HG02763 (cell line): ENCODE results near the gene MIA3.
"Not testable (repeated sequence)": the region's sequence is repeated elsewhere in the genome, so short reads cannot be mapped to it uniquely, and the experiment has no call there.

Experiments
- ATAC-seq: cut with Tn5 transposase; IDR thresholded peaks from one replicate; pipeline ENCODE4 v1.9.1; 2021; ENCODE audit warnings: mild to moderate bottlenecking, moderate library complexity; ENCODE audit not compliant: unreplicated experiment

The MIA3 gene

GRCh38 chr1:222618001-222618879 lies at the start of gene MIA3:
Gene MIA3 (plus strand): TSS chr1:222618097. CDS start chr1:222618111, 14 bp downstream.
- ATAC-seq = peak; percentile 63

- no peak for ATAC-seq
These were observed 47.1 kb upstream of the MIA3 start for GRCh38 chr1:222570837-222571236.

GRCh38 chr1:222579316-222579715 lies 38.6 kb upstream of the MIA3 start:
- ATAC-seq = no peak

GRCh38 chr1:222582099-222582774 lies 35.7 kb upstream of the MIA3 start:
- ATAC-seq = peak; percentile 33

- peak; percentile 93 for ATAC-seq
These were observed 34.8 kb upstream of the MIA3 start for GRCh38 chr1:222583079-222583478.

GRCh38 chr1:222586842-222587241 lies 31.1 kb upstream of the MIA3 start:
- no peak for ATAC-seq

GRCh38 chr1:222588135-222588534 lies 29.8 kb upstream of the MIA3 start:
- no peak for ATAC-seq

GRCh38 chr1:222589462-222590302 lies 28.2 kb upstream of the MIA3 start, which contains the start of gene TAF1A:
Gene TAF1A (minus strand): TSS chr1:222589933.
- peak; percentile 98 for ATAC-seq

GRCh38 chr1:222592171-222592570 lies 25.7 kb upstream of the MIA3 start:
- ATAC-seq = no peak

- ATAC-seq = no peak
These were observed 23.1 kb upstream of the MIA3 start for GRCh38 chr1:222594789-222595188.

- no peak for ATAC-seq
These were observed 21.2 kb upstream of the MIA3 start for GRCh38 chr1:222596696-222597095.

GRCh38 chr1:222600281-222600680 lies 17.6 kb upstream of the MIA3 start:
- no peak for ATAC-seq

GRCh38 chr1:222601257-222601656 lies 16.6 kb upstream of the MIA3 start:
- no peak for ATAC-seq

- no peak for ATAC-seq
These were observed 11.1 kb upstream of the MIA3 start for GRCh38 chr1:222606757-222607156.

GRCh38 chr1:222609111-222609510 lies 8.8 kb upstream of the MIA3 start:
- not testable (repeated sequence) for ATAC-seq

- ATAC-seq = no peak
These were observed 7.2 kb upstream of the MIA3 start for GRCh38 chr1:222610728-222611127.

- ATAC-seq = no peak
These were observed 4.3 kb upstream of the MIA3 start for GRCh38 chr1:222613627-222614026.

GRCh38 chr1:222616525-222616924 lies 1.4 kb upstream of the MIA3 start:
- ATAC-seq = no peak

- peak; percentile 77 for ATAC-seq
These were observed 438 bp upstream of the MIA3 start for GRCh38 chr1:222617367-222617951.

- no peak for ATAC-seq
These were observed 1.1 kb downstream of the MIA3 start for GRCh38 chr1:222618880-222619596.
